ENCODE measurements around the gene KCNQ1OT1. TPM values are rescaled to one million over a fixed set of nuclear protein-coding genes. Genes with fewer than 3 reads are reported as not detected.

KCNQ1OT1 gene
- polyA plus RNA-seq, 1 of the 3 experiments (the other 2 are of a cell fraction) = 0.03 TPM

DNA sequence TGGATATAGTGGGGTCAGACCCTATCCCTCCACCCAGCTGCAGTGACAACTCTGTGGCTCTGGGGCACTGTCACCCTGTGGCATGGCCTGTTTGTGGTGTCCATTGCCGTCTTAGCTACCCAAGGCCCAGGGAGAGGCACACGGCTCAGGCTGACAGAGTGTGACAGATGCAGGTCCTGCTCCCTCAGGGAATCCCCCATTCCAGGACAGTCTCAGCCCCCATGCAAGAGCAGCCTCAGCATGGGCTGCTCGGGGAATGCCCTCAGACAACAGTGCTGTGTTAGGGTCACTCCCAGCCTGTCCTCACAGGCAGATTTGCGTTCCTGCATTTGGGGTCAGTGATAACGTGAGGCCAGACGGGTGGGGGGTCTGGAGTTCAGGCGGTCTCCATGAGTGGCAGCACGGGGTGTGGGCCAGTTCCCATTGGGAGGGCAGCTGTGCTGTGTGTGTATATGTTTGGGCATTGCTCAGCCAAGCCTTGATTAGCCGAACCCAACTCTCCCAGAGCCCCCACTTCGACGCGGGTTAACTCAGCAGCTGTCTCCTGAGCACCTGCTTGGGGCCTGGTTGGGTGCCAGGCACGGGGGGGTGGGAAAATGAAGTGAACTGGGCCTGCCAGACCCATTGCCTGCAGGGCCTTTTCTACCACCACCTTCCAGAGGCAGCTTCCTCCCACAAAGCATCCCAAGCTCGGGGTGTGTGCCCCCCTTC lies 5.3 kb upstream of the KCNQ1OT1 start:
- Histone ChIP-seq H3K27ac (ENCODE audit: low read depth in 2 of 2, low read length in 1 of 2) (peak overlapping the region in 1 of 2 experiments; percentile 72; a peak in 2 of 4 replicates), H3K79me2 (ENCODE audit: insufficient read depth) (no peaks in the 10 kb centered on the region), H3K9me2 (no peaks in the 10 kb centered on the region), H3K4me1 (ENCODE audit: control insufficient read depth in 1 of 2, insufficient read depth in 2 of 2, low read depth in 1 of 2, low read length in 1 of 2) (peaks cover 0 to 58% of the 10 kb centered on the region in 2 experiments; a peak in 1 of 4 replicates), H3K4me2 (no peak overlapping the region), H2AFZ (ENCODE audit: low read depth) (no peak overlapping the region), H3K36me3 (replicated peaks in 1 of 2; ENCODE audit: control insufficient read depth in 1 of 2, insufficient read depth in 2 of 2, low read length in 1 of 2) (no peaks in the 10 kb centered on the region), H3K9ac (no peak overlapping the region), H3K9me3 (no peaks in the 10 kb centered on the region), H3K4me3 (ENCODE audit: low read depth in 2 of 2, low read length in 1 of 2) (no peak overlapping the region), H3F3A (replicated peaks; ENCODE audit: insufficient read depth) (no peaks in the 10 kb centered on the region), H4K20me1 (ENCODE audit: insufficient read depth) (no peaks in the 10 kb centered on the region), H3K27me3 (ENCODE audit: insufficient read depth) (no peaks in the 10 kb centered on the region)
- TF ChIP-seq RFX5 (IDR thresholded peaks at IDR 0.05; ENCODE audit: low read length) = no peak
- no peak for TF ChIP-seq REST (IDR thresholded peaks at IDR 0.05; ENCODE audit: low read depth, low read length)
- TF ChIP-seq IRF3 (IDR thresholded peaks at IDR 0.05; ENCODE audit: low read depth, low read length) = no peak
- no peak; a peak in 1 of 4 replicates for TF ChIP-seq EP300 (IDR thresholded peaks at IDR 0.05; ENCODE audit: borderline replicate concordance in 1 of 2, low read depth in 1 of 2, low read length in 1 of 2)
- no peak for TF ChIP-seq FOSL2 (IDR thresholded peaks at IDR 0.05; ENCODE audit: borderline replicate concordance, low read depth)
- TF ChIP-seq NRF1 (IDR thresholded peaks at IDR 0.05; ENCODE audit: low read depth, low read length) = no peak
- no peak for TF ChIP-seq POLR2AphosphoS5 (IDR thresholded peaks at IDR 0.05; ENCODE audit: low read depth, low read length)
- no peak for TF ChIP-seq JUND (IDR thresholded peaks at IDR 0.05)
- no peak for TF ChIP-seq NFIC (IDR thresholded peaks at IDR 0.05; ENCODE audit: borderline replicate concordance)
- CTCF ChIA-PET = interaction anchor here (1.0 to 1.5 kb wide), 4 partner anchors 12 to 172 kb away, joined by 3 to 7 read pairs (median 4); no protein-coding TSS in a partner anchor
- DNase-seq = peak; percentile 54
- POLR2A ChIA-PET = interaction anchor here (1.3 kb wide), 1 partner anchor 71 kb away, joined by 3 read pairs; no protein-coding TSS in a partner anchor
- 50% methylated on average over 2 of the region's 14 CpGs for WGBS (ENCODE audit: low lambda C conversion rate)

DNA sequence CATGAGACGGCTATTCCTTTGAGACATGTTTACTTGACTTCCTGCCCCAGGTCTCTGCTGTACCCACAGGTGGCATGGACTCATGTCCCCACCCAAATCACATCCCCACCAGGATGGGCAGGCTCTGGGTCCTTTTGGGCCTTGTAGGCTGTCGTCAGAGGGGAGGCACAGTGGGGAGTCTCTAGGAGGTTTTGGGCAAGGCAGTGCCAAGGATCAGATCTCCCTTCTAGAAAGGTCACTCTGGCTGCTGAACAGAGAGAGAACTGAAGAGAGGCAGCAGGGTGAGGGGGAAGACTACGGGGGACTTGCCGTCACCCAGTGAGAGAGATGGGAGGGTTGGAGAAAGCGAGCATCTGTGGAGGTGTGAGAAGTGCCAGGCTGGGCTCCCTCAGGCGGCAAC lies 4.6 kb upstream of the KCNQ1OT1 start:
- WGBS (ENCODE audit: low lambda C conversion rate) = 58% methylated on average over 5 of the region's 6 CpGs

More for the DNA sequence above, 4.6 kb upstream of the KCNQ1OT1 start:
- H3F3A ChIP-seq (replicated peaks; ENCODE audit: insufficient read depth) = no peaks in the 10 kb centered on the region
- H4K20me1 ChIP-seq (ENCODE audit: insufficient read depth) = no peaks in the 10 kb centered on the region
- no peak overlapping the region for H3K9ac ChIP-seq
- peaks cover 0 to 56% of the 10 kb centered on the region in 2 experiments; a peak in 1 of 4 replicates for H3K4me1 ChIP-seq (ENCODE audit: control insufficient read depth in 1 of 2, insufficient read depth in 2 of 2, low read depth in 1 of 2, low read length in 1 of 2)
- H3K36me3 ChIP-seq (replicated peaks in 1 of 2; ENCODE audit: control insufficient read depth in 1 of 2, insufficient read depth in 2 of 2, low read length in 1 of 2) = no peaks in the 10 kb centered on the region
- no peak overlapping the region for H3K4me2 ChIP-seq
- POLR2A ChIA-PET = interaction anchor here (1.3 kb wide), 1 partner anchor 72 kb away, joined by 3 read pairs; no protein-coding TSS in a partner anchor
- H3K4me3 ChIP-seq (ENCODE audit: low read depth in 2 of 2, low read length in 1 of 2) = no peak overlapping the region
- no peak for DNase-seq
- H3K27ac ChIP-seq (ENCODE audit: low read depth in 2 of 2, low read length in 1 of 2) = peak overlapping the region in 1 of 2 experiments; percentile 72; a peak in 1 of 4 replicates
- no peaks in the 10 kb centered on the region for H3K27me3 ChIP-seq (ENCODE audit: insufficient read depth)
- H3K9me2 ChIP-seq = no peaks in the 10 kb centered on the region
- peaks cover 3% of the 10 kb centered on the region; the same call in 1 of the 2 replicates for H3K79me2 ChIP-seq (ENCODE audit: insufficient read depth)
- TF ChIP-seq ELF1 (IDR thresholded peaks at IDR 0.05) = no peak
- TF ChIP-seq RXRA (IDR thresholded peaks at IDR 0.05; ENCODE audit: borderline replicate concordance, low read depth) = no peak
- TF ChIP-seq, protein P1, sequence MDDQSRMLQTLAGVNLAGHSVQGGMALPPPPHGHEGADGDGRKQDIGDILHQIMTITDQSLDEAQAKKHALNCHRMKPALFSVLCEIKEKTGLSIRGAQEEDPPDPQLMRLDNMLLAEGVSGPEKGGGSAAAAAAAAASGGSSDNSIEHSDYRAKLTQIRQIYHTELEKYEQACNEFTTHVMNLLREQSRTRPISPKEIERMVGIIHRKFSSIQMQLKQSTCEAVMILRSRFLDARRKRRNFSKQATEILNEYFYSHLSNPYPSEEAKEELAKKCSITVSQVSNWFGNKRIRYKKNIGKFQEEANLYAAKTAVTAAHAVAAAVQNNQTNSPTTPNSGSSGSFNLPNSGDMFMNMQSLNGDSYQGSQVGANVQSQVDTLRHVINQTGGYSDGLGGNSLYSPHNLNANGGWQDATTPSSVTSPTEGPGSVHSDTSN (IDR thresholded peaks at IDR 0.05) = no peak
- CTCF ChIA-PET = interaction anchor here (1.3 to 2.5 kb wide), 3 partner anchors 13 to 172 kb away, joined by 5 to 7 read pairs (median 6); no protein-coding TSS in a partner anchor
- no peaks in the 10 kb centered on the region for H3K9me3 ChIP-seq
- no peak overlapping the region for H2AFZ ChIP-seq (ENCODE audit: low read depth)

Data from SK-N-SH (cell line).